Hepatocyte (in vitro differentiated cells): ENCODE data around the gene UNC119. TPM values are rescaled to one million over a fixed set of nuclear protein-coding genes. Genes with fewer than 3 reads are reported as not detected.

ENCODE experiments used
- DNase-seq: peaks from one replicate; pipeline ENCODE4 v3.0.0-alpha.2; 2016; ENCODE audit warnings: low spot score
- H2AFZ ChIP-seq: fragments of 200-600 bp; sonication (generic); 2 replicates; pipeline ENCODE4 v1.6.0; 2016; ENCODE audit warnings: antibody characterized with exemption, mild to moderate bottlenecking
- H3K27ac ChIP-seq: fragments of 200-600 bp; sonication (generic); 2 replicates; pipeline ENCODE4 v1.5.1; 2016; ENCODE audit warnings: mild to moderate bottlenecking
- H3K27me3 ChIP-seq: fragments of 200-600 bp; sonication (generic); 2 replicates; pipeline ENCODE4 v1.6.1; 2016
- H3K36me3 ChIP-seq: fragments of 200-600 bp; sonication (generic); replicated peaks from 2 replicates; pipeline ENCODE4 v1.5.1; 2016; ENCODE audit warnings: low read depth; ENCODE audit not compliant: insufficient read depth
- H3K4me1 ChIP-seq: fragments of 200-600 bp; sonication (generic); 2 replicates; pipeline ENCODE4 v1.5.1; 2016; ENCODE audit warnings: mild to moderate bottlenecking, moderate library complexity; ENCODE audit not compliant: insufficient read depth
- H3K4me2 ChIP-seq: fragments of 200-600 bp; sonication (generic); 2 replicates; pipeline ENCODE4 v1.6.0; 2016
- H3K4me3 ChIP-seq: fragments of 200-600 bp; sonication (generic); 2 replicates; pipeline ENCODE4 v1.5.1; 2016; ENCODE audit warnings: mild to moderate bottlenecking
- H3K79me2 ChIP-seq: fragments of 200-600 bp; sonication (generic); 2 replicates; pipeline ENCODE4 v1.6.0; 2017; ENCODE audit warnings: mild to moderate bottlenecking
- H3K9me2 ChIP-seq: fragments of 200-600 bp; sonication (generic); replicated peaks from 2 replicates; pipeline ENCODE4 v1.6.0; 2017; ENCODE audit warnings: mild to moderate bottlenecking; ENCODE audit not compliant: insufficient read depth
- H3K9me3 ChIP-seq: fragments of 200-600 bp; sonication (generic); 2 replicates; pipeline ENCODE4 v1.5.1; 2016; ENCODE audit warnings: low read depth, mild to moderate bottlenecking
- H4K20me1 ChIP-seq: fragments of 200-600 bp; sonication (generic); 2 replicates; pipeline ENCODE4 v1.6.0; 2016; ENCODE audit warnings: mild to moderate bottlenecking; ENCODE audit not compliant: insufficient read depth, poor library complexity, severe bottlenecking
- CTCF ChIP-seq: fragments of 200-600 bp; sonication (generic); IDR thresholded peaks from 2 replicates; pipeline ENCODE4 v1.5.1; 2016; ENCODE audit warnings: antibody characterized with exemption, mild to moderate bottlenecking; ENCODE audit not compliant: poor library complexity
- EZH2 ChIP-seq: fragments of 200-600 bp; sonication (generic); IDR thresholded peaks from 2 replicates; pipeline ENCODE4 v1.6.1; 2016; ENCODE audit warnings: antibody characterized with exemption, mild to moderate bottlenecking, borderline replicate concordance
- EZH2phosphoT487 ChIP-seq: fragments of 200-600 bp; sonication (generic); IDR thresholded peaks from one replicate; pipeline ENCODE4 v1.6.1; 2018; ENCODE audit warnings: antibody characterized with exemption, mild to moderate bottlenecking, low read depth, moderate library complexity; ENCODE audit not compliant: unreplicated experiment, severe bottlenecking
- WGBS: methylation state at CpG from one replicate; pipeline ENCODE4 v1.1.6; 2016; ENCODE audit warnings: low lambda C conversion rate; ENCODE audit errors: missing lambda C conversion rate; 5-methylcytosine and 5-hydroxymethylcytosine counted together
- polyA plus RNA-seq: library from polyadenylated mRNA; unstranded; fragments of >200 nt; fragmentation: Nextera tagmentation; extraction: Ambion mirVana; gene quantifications from 2 replicates; pipeline ENCODE4 v1.2.1, GENCODE V29; 2016
- total RNA-seq: library from RNA; depleted of rRNA; stranded (reverse); fragments of >200 nt; gene quantifications from 2 replicates; pipeline ENCODE4 v1.2.3, GENCODE V29; 2014

Gene UNC119
- total and polyA plus RNA-seq, 2 experiments from 2014 or later, result 68.1 to 87.6 TPM

GRCh38 chr17:28573966-28574480 is 21.6 kb upstream of the UNC119 start:
- no peak for DNase-seq
- WGBS, result 95% methylated on average over 6 of the region's 6 CpGs
- H3K4me2 ChIP-seq, result no peak overlapping the region
- H2AFZ ChIP-seq, result no peak overlapping the region
- H3K79me2 ChIP-seq, result peaks cover 17% of the 10 kb centered on the region
- H3K4me3 ChIP-seq, result no peak overlapping the region
- no peaks in the 10 kb centered on the region for H3K36me3 ChIP-seq
- TF ChIP-seq CTCF, result no peak
- TF ChIP-seq EZH2phosphoT487, result no peak
- TF ChIP-seq EZH2, result no peak
- no peaks in the 10 kb centered on the region for H3K27me3 ChIP-seq
- H3K27ac ChIP-seq, result no peak overlapping the region
- H3K9me2 ChIP-seq, result no peaks in the 10 kb centered on the region
- H4K20me1 ChIP-seq, result no peaks in the 10 kb centered on the region
- H3K4me1 ChIP-seq, result peaks cover 12% of the 10 kb centered on the region
- H3K9me3 ChIP-seq, result no peaks in the 10 kb centered on the region

GRCh38 chr17:28573521-28573920 is 21.1 kb upstream of the UNC119 start:
- Histone ChIP-seq H2AFZ (no peak overlapping the region), H3K27ac (no peak overlapping the region), H3K9me2 (no peaks in the 10 kb centered on the region), H3K4me3 (no peak overlapping the region), H4K20me1 (no peaks in the 10 kb centered on the region), H3K9me3 (no peaks in the 10 kb centered on the region), H3K4me1 (peaks cover 12% of the 10 kb centered on the region), H3K4me2 (no peak overlapping the region), H3K27me3 (no peaks in the 10 kb centered on the region), H3K36me3 (no peaks in the 10 kb centered on the region), H3K79me2 (peaks cover 22% of the 10 kb centered on the region)
- no peak for TF ChIP-seq CTCF
- TF ChIP-seq EZH2, result no peak
- no peak for TF ChIP-seq EZH2phosphoT487
- no peak for DNase-seq
- WGBS, result 98% methylated on average over 9 of the region's 9 CpGs

- Histone ChIP-seq H3K79me2 (peaks cover 26% of the 10 kb centered on the region), H3K9me2 (no peaks in the 10 kb centered on the region)
These were observed 20.6 kb upstream of the UNC119 start for GRCh38 chr17:28573040-28573380.

More at GRCh38 chr17:28573040-28573380, 20.6 kb upstream of the UNC119 start:
- peak; percentile 45 for DNase-seq
- Histone ChIP-seq H3K36me3 (no peaks in the 10 kb centered on the region), H3K4me3 (no peak overlapping the region), H2AFZ (no peak overlapping the region), H4K20me1 (no peaks in the 10 kb centered on the region), H3K4me1 (peaks cover 12% of the 10 kb centered on the region), H3K27ac (peak overlapping the region; percentile 54), H3K27me3 (no peaks in the 10 kb centered on the region), H3K9me3 (no peaks in the 10 kb centered on the region), H3K4me2 (peak overlapping the region; percentile 81)
- no peak for TF ChIP-seq EZH2
- TF ChIP-seq EZH2phosphoT487, result no peak
- no peak for TF ChIP-seq CTCF
